Inflammatory macrophage (primary cell): ENCODE results near the gene AP3S2.

Experiments used
- DNase-seq, 2 donors: peaks; one replicate each; pipeline ENCODE4 v3.0.0-alpha.2; 2020 to 2022

AP3S2 gene

DNA sequence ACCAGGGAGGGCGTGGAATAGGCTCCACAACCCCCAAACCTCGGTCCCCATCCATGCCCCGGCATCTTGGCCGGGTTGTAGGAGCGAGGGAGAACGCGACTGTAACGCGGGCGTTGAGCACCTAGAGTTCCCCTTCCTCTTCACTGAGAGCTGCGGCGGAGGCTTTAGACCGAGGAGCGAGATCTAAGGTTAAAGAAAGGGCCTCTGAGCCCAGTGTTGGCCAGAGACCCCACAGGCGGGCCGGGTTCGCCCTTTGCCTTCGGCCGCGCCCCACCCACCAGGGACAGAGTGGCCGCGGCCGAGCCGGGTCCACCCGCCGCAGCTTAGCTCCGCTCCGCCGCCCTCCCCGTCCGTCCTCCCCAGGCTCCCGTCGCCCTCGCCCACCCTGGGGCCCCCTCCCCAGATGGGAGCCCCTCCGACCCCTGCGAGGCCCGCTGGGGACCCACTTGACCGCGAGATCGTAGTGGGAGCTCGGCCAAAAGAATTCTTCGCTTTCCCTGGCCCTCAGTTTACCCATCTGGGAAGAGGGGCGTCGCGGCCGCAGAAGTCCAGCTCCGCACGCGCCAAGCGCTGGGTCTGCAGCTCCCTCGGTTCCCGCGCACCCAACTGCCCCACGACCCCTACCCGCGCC is 79.6 kb downstream of the AP3S2 start:
- DNase-seq: peak; percentile 52 to 57

DNA sequence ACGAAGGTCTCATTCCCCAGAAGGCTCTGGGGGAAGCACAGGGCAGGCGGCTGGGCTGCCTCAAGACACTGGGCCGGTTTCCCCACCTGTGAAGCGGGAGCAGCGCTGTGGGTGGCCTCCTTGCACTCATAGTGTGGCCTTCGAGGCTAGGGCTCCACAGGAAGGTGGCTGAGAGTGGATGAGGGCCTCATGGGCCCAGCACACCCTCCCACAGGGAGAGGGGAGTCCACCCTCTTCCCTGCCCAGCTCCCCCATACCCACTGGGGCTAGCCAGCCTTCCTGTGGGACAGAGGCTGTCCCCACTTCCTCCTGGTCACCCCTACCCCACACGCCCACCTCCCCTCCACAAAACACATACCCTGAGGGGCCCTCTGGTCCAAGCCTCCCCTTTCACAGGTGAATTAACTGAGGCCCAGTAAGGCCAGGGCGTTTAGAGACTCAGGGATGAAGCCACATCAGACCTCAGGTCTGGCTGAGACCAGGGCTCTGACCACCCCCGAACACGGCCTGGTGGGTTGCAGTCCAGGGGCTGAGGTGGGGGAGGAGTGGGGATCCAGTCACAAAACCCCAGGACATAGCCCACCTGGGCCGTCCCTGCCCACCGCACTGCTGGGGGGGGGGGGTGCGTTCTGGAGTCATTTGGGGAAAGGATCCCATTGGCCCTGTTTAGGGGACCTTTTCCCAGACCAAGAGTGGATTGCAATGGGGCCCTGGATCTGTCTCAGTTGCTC is 80.2 kb downstream of the AP3S2 start:
- DNase-seq: no peak

DNA sequence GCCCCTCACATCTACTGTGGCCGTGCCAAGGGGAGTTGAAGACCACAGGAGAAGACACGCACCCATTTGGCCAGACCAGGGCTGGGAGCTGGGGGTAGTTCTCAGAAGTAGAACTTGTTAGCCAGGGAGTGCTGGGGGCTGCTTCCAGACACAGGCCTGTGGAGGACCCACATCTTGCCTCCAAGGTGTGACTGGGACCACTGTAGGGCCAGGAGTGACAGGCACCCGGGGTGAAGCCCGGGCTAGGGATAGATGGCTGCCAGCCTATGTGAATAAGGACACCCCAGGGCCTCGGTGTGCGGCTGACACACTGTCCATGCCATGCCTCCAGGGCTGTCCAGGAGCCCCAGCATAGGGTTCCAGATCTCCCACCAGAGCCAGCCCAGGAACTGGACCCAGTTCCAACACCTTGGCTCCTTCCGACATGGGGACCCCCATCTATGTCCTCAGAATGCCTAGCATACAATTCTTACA is 80.9 kb downstream of the AP3S2 start:
- DNase-seq: no peak

DNA sequence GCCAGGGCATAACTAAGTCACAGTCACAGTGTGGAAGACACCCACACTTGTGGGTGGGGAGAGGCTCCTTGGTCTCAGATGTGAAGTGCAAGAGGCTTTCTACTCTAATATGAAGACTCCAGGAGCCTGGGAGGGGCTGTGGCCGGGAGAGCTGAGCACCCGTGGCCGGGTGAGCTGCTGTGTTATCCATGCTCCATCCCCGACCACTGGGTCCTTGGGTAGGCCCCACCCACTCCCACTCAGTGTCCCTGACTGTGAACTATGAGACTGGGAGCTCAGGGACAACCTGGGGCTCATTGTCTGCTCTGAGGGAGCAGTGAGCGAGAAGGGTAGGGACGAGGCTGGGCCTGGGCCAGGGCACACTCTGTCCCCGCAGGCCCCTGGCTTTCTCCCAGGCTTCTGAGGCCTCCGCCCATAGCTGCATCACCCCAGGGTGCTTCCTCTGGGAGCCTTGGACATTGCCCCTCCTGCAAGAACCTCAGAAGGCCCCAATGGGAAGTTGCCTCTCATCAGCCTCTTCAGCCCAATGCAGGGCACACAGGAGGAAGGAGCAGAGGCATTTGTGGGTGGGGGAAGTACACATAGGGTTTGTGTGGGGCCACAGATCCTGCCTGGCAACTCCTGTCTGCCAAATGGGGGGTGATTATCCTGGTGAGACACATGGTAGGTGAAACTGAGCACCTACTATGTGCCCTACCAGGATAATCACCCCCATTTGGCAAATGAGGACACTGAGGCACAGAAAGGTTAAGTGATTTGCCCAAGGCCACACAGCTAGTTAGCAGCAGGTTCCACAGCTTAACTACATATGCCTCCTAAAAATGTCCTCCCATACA is 81.6 kb downstream of the AP3S2 start:
- peak; percentile 90 to 93 for DNase-seq

DNA sequence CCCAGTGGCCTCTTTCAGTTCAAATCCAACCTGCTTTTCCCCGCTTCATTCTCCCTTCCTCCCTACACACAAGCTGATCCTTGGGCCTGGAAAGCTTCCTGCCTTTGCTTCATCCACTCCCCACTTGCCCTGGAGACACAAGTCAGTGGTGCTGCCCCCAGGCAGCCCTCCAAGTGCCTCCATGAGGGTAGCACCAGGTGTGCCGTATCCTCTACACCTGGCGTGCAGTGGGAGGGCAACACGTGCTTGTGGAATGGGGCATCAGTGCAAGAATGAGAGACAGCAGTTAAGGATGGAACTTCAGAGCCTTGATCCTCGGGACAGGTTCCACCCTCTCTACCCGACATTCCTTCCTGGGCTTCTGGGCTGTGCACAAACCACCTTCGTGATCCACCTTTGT is 83.0 kb downstream of the AP3S2 start:
- DNase-seq: no peak

DNA sequence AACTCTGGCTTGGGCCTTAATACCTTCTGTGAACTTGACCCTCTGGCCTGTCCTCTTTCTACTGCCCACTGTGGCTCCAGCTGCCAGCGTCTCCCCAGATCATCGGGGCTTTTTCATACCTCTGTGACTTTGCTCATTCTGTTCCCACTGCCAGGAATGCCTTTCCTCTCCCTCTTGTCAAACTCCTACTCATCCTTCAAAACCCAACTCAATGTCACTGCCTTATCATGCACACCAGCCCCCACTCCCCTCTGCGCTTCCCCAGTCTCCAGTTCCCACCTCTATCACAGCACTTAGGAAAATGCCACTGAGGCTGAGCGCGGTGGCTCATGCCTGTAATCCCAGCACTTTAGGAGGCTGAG is 84.0 kb downstream of the AP3S2 start:
- no peak for DNase-seq

DNA sequence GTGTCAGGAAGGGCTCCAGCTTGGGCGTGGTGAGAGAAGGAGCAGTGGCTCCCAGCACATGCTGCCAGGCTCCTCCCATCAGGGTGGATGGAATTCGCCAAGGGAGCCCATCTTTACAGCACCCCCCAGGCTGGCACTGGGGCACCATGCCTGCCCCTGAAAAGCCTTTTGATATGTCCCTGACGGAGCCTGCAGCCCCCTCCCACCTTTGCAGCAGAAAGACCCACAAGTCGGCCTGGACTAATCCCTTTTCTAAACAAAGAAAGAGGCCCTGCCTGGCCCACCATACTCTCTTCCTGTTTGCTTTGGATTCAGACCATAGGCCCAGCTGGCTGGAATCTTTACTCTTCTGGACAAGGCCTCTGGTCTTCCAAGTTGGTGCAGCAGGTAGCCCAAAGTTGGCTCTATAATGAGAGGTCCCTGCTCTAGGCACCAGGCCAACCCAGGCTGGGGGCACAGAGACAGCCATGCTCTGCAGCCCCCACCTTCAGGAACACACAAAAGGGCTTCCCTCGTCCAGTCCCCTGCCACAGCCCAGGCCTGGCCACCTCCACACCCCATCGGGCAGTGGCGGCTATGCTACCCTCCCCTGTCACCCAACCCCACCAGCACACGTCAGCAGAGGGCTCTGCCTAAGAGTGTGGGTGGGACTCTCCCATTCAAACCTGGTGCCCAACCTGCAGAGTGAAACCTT is 84.6 kb downstream of the AP3S2 start:
- no peak for DNase-seq

DNA sequence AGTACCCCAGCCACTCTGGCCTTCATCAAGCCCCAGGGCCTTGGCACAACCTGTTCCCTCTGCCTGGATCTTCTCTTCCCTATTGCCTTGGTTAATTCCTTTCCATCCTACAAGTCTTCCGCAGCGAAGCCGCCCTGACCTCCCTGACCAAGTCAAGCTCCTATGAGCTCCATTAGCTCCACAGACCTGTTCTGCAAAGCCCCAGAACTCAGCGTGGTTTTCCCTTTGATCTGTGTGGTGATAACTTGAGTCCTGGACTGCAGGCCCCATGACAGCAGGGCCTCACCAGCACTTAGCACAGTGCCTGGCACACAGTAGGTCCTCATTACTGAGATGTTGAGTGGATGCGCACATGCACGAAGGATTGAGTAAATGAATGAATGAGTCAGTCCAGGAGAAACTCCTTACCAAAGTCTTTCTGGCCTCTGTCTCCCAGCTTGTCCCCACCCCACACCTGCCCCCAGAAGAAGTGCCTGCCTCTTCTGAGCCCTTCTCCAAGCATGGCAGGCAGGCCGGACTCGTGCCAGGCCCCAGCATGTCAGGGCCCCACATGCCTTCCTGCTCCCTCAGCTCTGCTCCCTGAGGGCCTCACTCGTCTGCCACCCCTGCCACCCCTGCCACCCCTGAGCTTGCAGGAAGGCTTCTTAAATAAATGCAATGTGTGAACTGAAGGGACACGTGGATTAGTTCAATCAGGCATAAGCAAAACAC is 85.5 kb downstream of the AP3S2 start:
- no peak for DNase-seq

DNA sequence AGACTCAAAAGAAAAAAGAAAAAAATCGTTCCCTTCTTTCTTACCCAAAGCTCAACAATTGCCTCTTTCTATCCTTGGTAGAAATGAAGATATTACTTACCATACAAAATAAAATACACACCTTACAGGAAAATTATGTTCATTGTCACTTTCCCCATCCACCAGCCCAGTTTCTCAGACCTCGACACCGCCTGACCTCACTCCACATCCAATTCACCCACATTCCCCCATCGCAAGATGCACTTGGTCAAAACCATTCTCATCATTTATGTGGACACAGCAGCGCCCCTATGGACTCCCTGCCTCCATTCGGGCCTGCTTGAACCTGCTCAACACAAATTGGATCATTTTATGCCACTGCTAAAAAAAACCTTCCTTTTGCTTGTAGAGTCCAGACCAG is 86.1 kb downstream of the AP3S2 start:
- DNase-seq: no peak

DNA sequence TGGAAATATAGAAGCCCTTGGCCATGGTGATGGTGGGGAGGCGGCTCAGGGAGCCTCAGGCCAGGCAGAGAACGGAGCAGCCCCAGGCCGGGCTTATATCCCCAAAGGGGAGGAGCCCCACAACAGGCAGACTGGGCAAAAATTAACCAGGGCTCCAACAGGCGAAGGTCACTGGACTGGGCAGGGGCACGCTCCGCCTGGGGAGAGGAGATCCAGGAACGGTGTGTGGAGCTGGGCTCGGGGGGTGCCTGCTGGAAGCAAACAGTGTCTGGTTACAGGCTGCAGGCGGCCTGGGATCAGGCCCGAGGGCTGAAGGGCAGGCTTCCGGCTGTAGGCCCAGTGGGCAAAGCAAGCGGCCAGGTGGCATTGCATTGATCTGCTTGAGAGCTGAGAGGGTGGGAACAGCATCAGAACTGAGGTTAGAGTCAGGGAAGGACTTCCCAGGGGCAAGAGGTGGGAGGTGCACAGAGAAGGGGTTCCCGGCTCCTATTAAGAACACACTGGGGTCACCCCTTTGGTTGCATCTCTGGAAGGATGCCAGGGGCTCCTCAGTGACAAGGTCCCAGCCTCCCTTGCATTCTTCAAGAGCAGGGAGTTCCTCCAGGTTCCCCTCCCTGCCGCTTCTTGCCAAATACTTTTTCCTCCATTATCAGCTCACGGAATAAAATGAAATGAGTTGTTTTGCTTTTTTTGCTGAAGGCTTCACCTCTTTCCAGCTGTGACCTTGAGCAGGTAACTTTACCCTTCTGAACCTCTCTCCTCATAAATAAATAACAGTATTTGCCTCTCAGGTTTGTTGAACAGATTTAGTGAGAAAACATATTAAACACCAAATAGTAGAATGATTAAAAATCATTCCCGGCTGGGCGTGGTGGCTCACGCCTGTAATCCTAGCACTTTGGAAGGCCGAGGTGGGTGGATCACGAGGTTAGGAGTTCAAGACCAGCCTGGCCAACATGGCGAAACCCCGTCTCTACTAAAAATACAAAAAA is 86.9 kb downstream of the AP3S2 start:
- no peak for DNase-seq

DNA sequence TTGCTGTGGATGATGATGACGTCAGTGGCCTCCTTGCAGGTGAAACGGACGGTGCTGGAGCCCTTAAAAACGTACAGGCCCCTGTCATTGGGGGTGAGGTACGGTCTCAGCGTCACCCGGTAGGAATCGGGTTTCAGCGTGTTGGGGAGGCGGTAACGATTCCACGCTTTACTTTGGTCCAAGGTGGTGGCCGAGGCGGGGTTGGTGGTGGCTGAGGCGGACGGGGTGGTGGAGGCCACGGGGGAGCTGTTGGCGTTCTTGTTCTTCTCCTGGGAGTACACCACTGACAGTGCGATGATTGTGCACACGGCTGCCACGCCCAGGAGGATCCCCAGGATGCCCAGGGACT is 87.6 kb downstream of the AP3S2 start:
- no peak for DNase-seq

DNA sequence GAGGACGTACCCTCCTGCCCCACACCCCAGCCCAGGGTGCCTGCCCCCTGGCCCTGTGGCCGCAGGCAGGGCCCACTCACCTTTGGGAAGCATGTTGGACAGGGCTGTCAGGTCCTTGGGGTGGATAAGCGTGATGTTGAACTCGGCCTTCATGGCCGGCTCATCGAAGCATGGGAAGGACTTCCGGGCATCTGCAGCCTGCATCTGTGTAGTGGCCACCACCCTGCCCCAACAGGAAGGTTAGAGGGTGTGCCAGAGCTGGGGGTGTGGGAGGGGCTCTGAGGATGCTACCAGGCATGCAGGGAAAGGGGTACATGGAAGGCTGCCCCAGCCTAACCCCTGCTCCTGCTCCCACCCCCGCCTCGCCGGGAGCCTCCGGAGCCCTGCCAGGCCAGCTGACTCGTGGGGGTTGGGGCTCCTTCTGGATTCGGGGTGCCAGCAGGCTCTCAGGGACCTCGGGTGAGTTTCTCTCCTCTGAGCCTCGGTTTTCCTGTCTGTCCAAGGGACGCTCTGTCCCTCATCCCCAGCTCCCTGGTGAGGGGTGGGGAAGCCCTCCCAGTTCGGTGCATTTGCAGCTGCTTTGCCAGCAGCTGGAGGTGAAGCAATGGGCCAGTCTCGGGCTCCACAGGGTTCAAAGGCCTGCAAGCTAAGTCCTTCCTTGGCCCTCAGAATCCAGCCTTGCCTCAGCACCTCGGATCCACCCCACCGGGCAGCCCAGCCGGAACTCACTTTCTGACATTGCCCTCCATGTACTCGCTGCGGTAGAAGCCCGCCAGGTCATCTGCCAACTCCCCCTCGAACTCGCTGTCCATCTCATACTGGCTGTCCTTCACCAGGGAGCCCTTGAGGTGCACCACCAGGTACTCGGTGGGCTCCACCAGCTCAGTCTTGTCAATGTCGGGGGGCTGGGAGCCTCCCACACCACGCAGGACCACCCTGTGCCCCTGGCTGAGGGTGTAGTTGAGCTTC is 88.3 kb downstream of the AP3S2 start:
- no peak for DNase-seq

DNA sequence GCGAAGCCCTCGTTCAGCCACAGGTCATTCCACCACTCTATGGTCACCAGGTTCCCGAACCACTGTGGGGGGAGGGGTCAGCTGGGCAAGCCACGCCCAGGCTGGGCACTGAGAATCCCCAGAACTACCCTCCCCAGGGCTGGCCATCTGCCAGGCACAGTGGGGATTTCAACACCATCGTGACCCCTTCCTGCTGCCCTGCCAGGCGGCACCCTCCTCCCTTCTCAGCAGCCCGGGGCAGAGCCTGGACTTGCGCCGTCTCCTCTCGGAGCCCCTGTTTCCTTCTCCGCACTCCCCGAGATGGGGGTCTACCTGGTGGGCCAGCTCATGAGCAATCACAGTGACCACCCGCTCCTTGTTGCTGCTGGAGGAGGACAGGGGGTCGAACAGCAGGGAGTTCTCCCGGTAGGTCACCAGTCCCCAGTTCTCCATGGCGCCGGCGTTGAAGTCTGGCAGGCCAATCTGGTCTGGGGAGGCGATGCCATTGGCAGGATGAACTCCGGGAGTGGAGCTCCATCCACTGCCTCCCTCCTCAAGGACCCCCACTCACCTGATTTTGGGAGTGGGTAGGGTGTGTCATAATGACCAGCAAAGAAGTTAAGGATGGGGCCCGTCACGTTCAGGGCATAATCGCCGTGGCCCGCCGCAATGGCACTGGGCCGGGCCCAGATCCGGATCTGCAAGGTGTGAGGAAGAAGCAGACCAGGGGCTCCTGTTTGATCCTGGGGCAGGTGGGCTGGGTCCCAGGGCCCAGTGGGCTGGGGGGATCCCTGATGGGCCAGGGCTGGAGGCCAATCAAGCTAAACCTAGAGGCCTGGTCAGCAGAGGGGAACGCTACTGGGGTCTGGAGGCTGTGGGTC is 89.6 kb downstream of the AP3S2 start:
- DNase-seq: peak in 1 of 2 donors; percentile 21

DNA sequence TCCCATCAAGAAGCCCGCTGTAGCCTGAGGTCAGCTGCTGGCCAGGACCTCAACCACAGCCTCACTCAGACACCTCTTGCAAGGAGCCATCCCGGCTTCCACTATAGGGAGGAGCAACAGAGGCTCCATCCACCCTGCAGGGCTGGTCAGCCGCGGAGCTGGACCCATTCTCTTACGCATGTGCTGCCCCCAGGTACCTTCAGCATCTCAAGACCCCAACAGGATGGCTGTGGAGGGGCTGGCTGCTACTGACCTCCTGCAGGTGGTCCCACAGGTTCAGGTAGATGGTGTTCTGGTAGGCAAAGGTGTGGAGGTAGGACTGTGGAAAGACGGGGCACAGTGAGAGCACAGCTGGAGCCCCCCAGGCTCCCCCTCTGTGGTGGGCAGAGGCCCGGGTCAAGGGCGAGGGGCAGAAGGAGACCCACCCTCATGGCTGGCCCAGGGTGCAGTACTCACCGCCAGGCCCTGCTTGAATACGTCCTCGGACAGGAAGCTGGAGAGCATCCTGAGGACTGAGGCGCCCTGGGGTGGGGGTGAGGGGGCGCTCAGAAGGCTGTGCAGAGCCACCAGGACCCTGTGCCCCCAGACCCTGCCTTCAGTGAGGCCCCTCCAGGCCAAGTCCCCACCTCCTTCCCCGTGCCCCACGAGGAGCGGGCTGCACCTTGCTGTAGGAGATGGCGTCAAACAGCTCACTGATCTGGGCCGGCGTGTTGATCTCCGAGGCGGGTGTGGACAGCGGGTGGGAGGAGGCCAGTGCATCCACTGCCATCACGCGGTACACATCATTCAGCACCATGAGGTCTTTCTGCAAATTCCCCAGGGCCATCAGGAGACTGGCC is 90.6 kb downstream of the AP3S2 start:
- no peak for DNase-seq

DNA sequence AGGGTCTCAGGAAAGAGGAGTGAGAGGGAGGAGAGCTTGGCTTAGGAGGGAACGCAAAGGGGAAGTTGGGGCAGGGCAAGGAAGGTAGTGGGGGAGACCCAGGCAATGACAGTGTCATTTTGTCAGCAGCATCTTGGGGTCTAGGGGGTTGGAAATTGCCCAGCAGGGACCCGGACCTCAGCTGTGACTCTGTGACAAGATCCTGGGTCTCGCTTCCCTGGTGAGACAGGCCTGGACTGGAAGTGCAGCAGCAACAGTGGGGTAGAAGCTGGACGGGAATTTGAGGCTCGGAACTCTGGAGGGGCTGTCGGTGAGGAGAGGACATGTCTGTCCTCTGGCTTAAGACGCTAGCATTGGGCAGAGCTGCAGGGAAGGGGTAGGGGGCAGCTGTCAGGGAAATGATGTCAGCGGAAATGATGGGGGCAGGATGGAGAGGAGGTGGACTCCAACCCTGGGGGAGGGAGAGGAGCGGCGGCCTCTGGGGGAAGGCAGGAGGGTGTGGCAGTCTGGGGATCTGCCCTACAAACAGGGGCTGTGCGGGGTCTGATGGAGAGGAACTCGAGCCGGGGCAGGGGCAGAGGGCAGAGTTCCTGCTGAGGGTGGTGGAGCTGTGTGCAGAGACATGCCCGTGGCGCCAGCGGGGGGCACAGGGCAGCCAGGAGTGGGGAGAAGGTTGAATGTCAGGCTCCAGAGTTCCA is 91.4 kb downstream of the AP3S2 start:
- no peak for DNase-seq

DNA sequence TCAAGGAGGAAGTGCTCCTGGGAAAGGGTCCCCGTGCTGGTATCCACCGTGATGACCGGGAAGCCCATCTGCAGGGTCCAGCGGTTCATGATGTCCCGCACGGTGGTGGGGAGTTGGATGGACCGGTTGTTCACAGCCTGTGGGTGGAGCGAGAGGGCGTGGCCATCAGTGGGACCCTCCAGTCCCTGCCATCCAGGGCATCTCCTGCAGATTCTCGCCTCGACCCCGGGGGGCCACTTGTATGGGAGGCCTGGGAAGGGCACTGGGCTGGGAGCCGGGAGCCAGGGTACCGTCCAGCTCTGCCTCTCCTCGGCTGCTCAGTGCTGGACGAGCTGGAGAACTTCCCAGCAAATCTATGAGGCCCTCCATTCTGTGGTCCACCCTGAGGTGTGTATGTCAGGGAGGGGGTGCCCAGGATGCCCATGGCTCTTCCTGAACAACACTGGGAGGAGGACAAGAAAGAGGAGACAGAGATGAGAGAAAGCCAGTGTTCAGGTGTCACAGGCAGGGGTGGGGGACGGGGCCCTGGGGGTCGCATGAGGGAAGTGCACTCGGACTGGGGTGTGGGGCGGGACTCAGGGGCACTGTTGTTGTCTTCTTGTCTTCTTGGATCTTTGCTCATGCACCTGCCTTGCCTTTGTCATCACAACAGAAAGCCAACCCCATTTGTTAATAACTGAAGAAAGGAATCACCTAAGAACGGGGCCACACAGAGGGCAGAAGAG is 92.2 kb downstream of the AP3S2 start:
- DNase-seq: no peak
